Subcutaneous adipose tissue (tissue), 4 donors: ENCODE measurements around the gene METRNL. TPM values are rescaled to one million over a fixed set of nuclear protein-coding genes. Genes with fewer than 3 reads are reported as not detected.

ENCODE experiments used
- total RNA-seq, 4 donors: library from RNA; depleted of rRNA; stranded (reverse); fragments of >200 nt; gene quantifications; one replicate each; pipeline ENCODE4 v1.1.0, GENCODE V29; 2016
- TF ChIP-seq, protein P1 (sequence below): fragments of 450-650 bp; IDR thresholded peaks from one replicate; pipeline ENCODE4 v1.5.1; 2016; ENCODE audit warnings: low read depth, mild to moderate bottlenecking, control low read depth, antibody characterized with exemption, moderate library complexity

METRNL gene
- total RNA-seq, 4 donors from 2014 or later: 53.5 to 114 (median 86.4) TPM

DNA sequence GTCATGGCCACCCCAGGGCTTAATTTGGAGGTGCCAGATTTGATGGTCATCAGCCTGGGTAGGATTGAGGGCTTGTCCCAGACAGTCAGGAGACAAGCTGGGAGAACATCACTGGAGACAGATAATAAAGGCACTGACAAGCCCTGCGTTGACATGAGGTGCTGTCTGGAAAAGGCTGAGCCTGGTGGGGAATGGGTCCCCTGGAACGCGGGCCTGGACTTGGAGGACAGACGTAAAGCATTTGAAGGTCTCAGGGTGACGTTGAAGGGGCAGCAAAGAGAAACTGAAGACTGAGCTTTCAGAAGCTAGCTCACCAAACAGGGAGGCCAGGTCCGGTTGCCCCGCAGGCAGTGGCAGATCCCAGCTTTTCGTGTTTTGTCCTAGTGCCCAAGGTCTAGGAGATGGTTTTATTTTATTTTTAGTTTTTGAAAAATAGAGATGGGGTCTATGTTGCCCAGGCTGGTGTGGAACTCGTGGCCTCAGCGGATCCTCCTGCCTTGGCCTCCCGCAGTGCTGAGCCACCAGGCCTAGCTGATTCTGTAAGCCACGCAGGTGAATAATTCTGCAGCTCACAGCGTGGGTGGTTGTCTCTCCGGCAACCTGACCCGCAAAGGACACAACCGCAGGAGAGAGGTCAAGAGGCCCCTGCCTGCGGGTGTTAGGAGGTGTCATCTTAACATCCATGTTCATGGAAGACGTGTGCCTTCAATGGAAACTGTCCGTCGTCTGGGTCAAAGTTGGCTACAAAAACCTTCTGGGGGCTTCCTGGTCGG, 37.6 kb downstream of the METRNL start:
- TF ChIP-seq, protein P1, sequence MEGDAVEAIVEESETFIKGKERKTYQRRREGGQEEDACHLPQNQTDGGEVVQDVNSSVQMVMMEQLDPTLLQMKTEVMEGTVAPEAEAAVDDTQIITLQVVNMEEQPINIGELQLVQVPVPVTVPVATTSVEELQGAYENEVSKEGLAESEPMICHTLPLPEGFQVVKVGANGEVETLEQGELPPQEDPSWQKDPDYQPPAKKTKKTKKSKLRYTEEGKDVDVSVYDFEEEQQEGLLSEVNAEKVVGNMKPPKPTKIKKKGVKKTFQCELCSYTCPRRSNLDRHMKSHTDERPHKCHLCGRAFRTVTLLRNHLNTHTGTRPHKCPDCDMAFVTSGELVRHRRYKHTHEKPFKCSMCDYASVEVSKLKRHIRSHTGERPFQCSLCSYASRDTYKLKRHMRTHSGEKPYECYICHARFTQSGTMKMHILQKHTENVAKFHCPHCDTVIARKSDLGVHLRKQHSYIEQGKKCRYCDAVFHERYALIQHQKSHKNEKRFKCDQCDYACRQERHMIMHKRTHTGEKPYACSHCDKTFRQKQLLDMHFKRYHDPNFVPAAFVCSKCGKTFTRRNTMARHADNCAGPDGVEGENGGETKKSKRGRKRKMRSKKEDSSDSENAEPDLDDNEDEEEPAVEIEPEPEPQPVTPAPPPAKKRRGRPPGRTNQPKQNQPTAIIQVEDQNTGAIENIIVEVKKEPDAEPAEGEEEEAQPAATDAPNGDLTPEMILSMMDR: no peak

DNA sequence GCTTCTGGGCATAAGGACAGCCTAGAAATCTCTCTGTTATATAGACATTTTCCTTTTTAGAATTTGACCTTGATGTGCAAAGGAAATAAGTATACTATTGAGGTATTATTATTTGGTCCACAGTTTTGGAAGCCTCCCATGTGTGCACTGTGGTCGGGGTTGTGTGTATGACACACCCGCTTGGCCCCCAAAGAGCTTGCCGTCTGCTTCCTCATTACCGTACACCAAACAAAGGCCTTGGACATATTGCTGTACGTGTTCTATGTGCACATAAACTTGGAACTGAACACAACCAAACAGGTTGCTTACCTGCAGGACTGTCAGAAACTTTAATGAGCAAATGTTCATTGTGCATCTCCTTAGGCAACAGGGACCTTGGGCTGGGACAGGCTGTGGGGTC, 38.2 kb downstream of the METRNL start:
- TF ChIP-seq, protein P1: no peak

DNA sequence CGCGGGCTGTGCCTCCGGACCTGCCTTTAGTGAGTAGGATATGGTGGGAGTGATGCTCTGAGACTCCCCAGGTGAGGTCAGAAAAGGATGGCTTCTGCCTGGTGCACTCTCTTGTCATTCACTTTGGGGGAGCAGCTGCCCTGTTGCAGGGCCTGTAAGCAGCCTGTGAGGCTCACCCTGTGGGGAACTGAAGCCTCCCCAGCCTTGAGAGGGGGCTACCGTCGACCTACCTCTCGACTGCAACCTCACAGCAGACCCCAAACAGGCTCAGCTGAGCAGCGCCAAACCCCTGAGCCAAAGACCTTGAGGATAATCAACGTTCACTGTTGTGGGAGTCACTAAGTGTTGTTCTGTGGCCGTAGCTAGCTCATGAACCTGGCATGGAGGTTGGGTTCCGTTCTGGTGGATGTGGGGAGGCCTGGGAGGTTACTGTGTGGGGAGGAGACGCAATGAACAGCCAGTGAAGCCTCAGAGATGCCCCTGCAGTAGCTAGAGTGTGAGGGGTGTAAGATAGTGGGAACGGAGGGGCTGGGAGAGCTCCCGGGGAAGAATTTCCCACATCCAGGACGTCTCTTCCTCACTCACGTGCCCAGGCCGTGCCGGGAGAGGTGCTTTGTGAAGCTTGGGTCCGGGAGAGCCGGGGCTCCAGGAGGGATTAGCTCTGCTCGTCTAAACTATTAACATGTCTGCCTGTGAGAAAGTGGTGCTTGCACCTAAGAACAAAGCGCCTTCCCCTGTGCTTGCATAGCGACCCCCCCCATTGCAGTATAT, 38.8 kb downstream of the METRNL start:
- TF ChIP-seq, protein P1: no peak

DNA sequence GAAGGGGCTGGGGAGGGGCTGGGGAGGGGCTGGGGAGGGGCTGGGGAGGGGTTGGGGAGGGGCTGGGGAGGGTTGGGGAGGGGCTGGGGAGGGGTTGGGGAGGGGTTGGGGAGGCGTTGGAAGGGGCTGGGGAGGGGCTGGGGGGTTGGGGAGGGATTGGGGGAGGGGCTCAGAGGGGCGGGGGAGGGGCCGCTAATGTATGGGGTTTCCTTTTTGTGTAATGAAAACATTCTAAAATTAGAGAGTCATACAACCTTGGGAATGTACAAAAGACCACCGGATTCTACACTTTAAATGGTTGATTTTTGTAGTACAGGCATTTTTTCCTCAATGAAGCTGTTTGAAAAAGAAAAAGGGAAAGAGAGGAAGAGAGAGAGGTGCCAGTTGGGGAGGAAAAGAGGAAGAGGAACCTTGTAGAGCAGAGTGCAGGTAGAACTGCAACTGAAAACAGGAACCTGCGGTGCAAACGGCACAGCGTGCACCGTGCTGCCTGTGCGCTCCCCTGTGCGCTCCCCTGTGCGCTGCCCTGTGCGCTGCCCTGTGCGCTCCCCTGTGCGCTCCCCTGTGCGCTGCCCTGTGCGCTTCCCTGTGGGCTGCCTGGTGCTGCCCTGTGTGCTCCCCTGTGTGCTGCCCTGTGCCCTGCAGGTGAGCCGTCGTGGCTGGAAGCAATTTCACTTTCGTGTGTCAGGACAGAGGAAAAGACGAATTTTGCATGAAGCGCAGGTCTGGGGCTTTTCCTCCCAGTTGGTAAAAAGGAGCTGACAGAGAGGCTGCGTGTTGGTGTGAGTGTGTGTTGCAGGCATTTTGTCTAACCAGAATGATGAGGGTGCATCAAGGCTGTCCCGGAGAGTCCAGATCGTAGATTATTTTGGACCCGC, 40.8 kb downstream of the METRNL start:
- TF ChIP-seq, protein P1: no peak

DNA sequence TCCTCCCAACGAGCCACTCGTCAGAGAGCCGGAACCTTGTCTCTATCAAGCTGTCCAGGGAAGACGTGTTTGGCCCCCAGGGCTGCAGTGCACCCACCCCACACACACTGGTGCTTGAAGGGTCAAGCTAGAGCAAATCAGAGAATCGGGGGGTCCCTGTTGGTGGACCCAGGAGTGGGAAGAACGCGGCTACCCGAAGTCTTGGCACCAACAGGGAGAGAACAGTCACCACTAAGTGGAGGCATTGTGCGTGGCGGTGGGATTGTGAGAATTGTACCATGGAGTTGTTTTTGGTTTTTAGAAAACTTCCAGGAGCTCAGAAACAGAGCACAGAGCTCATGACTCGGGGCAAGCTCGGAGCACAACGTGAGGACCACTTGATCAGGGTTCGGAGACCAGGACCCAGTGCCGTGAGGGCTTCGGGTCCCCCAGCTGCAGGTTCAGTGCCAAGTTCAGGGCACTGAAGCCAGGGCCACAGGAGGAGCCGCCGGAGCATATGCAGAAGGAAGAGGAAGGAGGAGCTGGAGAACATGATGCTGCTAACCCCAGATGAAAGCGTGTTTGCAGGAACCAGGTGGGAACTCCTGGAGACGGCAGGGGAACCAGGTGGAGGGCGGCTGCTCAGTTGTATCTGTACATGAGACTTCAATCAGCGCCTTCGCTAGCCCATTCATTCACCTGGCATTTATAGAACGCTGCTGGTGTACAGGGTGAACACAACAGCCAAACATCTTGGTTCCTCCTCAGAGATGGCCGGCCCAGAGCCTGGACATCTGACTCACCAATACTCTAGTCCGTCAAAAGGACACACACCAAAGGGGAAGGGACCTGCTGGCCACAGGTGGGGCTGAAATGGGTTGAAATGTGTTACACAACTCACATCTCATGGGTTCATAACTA, 42.8 kb downstream of the METRNL start:
- TF ChIP-seq, protein P1: no peak

DNA sequence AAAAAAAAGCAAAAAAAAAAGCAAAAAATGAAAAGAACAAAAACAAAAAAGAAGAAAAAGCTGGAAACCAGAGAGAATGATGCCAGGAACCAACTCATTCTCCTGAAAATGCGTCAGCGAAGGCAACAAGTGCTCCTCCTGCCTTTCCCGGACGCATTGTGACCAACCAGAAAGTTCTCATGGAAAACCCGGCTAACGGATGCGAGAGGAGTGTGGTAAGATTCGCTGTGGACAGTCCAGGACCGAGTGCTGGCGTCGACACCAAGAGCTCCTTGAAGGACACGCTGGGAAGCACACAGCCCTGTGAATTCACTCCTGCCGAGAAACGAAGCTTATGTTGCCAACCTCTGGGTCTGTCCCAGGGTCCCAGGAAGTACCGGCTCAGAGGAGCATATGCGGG, 43.4 kb downstream of the METRNL start:
- TF ChIP-seq, protein P1: no peak
